ENCODE measurements around the gene IMPA2.

IMPA2 gene

GRCh38 chr18:12006488-12006840 is 25.2 kb downstream of the IMPA2 start:
- Histone ChIP-seq H3K9ac (ENCODE audit: low read length) (peak overlapping the region; percentile 75), H3K27me3 (ENCODE audit: control insufficient read depth, insufficient read depth, low read length) (no peaks in the 10 kb centered on the region), H3K4me1 (ENCODE audit: control insufficient read depth, insufficient read depth, low read length) (peaks cover 89% of the 10 kb centered on the region), H3K9me3 (ENCODE audit: control insufficient read depth, low read length) (no peaks in the 10 kb centered on the region), H3K36me3 (ENCODE audit: control insufficient read depth, insufficient read depth, low read length) (no peaks in the 10 kb centered on the region), H3K4me3 (ENCODE audit: low read length) (no peak overlapping the region)

DNA sequence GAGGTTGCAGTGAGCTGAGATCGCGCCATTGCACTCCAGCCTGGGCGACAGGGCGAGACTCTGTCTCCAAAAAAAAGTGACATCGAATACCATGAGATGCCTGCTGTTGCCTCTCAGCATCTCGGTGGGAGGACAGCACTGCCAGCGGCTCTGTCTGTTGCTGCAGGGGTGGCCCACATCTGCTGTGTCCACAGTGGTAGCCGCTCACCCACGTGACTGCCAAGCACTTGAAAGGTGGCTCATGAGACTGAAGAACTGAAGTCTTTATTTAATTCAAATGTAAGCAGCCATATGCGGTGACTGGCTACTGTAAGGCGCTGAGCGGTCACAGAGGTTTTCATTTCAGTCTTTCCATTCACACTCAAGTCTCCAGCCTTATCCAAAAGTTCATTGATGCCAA is 25.8 kb downstream of the IMPA2 start:
- Histone ChIP-seq H3K27me3 (ENCODE audit: control insufficient read depth, insufficient read depth, low read length) (no peaks in the 10 kb centered on the region), H3K4me3 (ENCODE audit: low read length) (no peak overlapping the region), H3K9me3 (ENCODE audit: control insufficient read depth, low read length) (no peaks in the 10 kb centered on the region), H3K9ac (ENCODE audit: low read length) (no peak overlapping the region), H3K36me3 (ENCODE audit: control insufficient read depth, insufficient read depth, low read length) (no peaks in the 10 kb centered on the region), H3K4me1 (ENCODE audit: control insufficient read depth, insufficient read depth, low read length) (peaks cover 89% of the 10 kb centered on the region)

DNA sequence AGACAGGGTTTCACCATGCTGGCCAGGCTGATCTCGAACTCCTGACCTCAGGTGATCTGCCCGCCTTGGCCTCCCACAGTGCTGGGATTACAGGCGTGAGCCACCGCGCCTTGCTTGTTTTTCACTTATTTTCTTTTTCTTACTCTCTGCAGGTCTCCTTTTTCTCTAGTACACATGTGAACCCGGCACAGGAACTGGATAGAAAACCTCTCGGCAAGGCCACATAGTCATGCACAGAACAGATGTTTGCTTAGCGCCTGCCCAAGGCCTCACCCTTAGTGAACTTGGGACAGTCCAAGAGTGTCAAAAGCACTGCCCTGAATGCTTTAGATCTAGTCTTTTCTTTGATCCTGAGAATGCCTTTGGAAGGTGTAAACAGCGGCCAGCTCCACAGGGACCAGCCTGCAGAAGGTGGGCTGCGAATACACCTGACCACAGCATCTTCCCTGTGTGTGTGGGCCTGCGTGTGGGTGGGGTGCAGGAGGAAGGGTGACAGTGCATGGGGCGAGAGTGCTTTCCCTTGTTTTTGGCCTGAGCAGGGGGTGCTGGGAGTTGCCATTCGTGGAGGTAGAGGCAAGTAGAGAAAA is 27.0 kb downstream of the IMPA2 start:
- Histone ChIP-seq H3K9ac (ENCODE audit: low read length) (peak overlapping the region; percentile 35), H3K36me3 (ENCODE audit: control insufficient read depth, insufficient read depth, low read length) (no peaks in the 10 kb centered on the region), H3K4me1 (ENCODE audit: control insufficient read depth, insufficient read depth, low read length) (peaks cover 91% of the 10 kb centered on the region), H3K27me3 (ENCODE audit: control insufficient read depth, insufficient read depth, low read length) (no peaks in the 10 kb centered on the region), H3K4me3 (ENCODE audit: low read length) (no peak overlapping the region), H3K9me3 (ENCODE audit: control insufficient read depth, low read length) (no peaks in the 10 kb centered on the region)

GRCh38 chr18:12008842-12009580 is 27.7 kb downstream of the IMPA2 start:
- H3K36me3 ChIP-seq (ENCODE audit: control insufficient read depth, insufficient read depth, low read length) = no peaks in the 10 kb centered on the region
- H3K9ac ChIP-seq (ENCODE audit: low read length) = peak overlapping the region; percentile 35
- H3K9me3 ChIP-seq (ENCODE audit: control insufficient read depth, low read length) = no peaks in the 10 kb centered on the region
- H3K4me1 ChIP-seq (ENCODE audit: control insufficient read depth, insufficient read depth, low read length) = peaks cover 84% of the 10 kb centered on the region
- H3K4me3 ChIP-seq (ENCODE audit: low read length) = no peak overlapping the region
- no peaks in the 10 kb centered on the region for H3K27me3 ChIP-seq (ENCODE audit: control insufficient read depth, insufficient read depth, low read length)

DNA sequence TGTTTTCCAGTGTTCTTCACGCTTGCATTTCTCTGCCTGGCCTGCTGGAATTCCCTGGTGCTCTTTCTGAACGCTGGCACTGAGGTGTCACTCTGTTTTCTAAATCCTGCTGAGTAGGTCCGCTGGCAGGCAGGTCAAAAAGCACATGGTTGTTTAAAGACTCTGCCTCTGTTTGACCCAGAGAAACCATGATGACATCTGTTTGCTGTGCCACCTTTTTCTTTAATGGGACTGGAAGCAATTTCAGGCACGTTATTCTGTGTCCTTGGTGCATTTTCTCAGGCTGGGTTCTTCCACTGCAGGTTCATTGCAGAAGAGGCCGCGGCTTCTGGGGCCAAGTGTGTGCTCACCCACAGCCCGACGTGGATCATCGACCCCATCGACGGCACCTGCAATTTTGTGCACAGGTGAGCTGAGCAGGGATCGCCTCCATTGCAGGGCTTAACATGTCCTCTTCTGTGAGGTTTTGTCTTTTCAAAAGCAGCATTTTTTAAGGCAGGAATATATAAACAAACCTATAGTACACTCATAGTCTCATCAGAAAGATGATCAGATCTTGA is 28.4 kb downstream of the IMPA2 start:
- Histone ChIP-seq H3K4me3 (ENCODE audit: low read length) (no peak overlapping the region), H3K27me3 (ENCODE audit: control insufficient read depth, insufficient read depth, low read length) (no peaks in the 10 kb centered on the region), H3K9me3 (ENCODE audit: control insufficient read depth, low read length) (no peaks in the 10 kb centered on the region), H3K4me1 (ENCODE audit: control insufficient read depth, insufficient read depth, low read length) (peaks cover 78% of the 10 kb centered on the region), H3K36me3 (ENCODE audit: control insufficient read depth, insufficient read depth, low read length) (no peaks in the 10 kb centered on the region), H3K9ac (ENCODE audit: low read length) (peak overlapping the region; percentile 35)

DNA sequence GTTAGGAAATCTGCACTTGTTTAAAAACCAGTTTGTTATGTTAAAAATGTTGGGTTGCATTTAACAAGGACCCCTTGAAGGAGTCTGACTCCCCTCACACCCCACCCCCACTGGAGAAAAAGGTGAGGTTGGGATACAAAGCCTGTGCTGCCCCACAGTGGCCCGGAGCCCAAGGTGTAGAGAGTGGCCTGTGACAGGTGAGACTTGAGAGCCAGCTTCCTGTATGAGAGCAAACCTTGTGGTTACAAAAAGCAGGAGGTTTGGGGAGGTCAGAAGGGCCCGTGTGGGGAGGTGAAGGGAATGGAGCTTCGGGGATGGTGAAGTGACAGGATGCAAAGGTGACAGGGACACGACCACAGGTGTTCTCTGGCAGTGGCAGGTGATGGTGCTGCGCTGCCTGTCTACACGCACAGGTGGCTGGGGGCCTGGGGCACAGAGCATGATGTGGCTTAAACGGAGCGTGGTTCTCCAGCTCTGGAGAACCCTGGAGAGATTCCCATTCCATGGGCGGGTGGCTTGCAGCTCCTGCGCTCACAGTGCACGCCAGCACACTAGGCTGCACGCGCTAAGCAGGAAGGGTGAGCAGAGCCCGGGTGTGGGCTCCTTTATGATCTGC is 29.0 kb downstream of the IMPA2 start:
- Histone ChIP-seq H3K27me3 (ENCODE audit: control insufficient read depth, insufficient read depth, low read length) (no peaks in the 10 kb centered on the region), H3K9me3 (ENCODE audit: control insufficient read depth, low read length) (no peaks in the 10 kb centered on the region), H3K36me3 (ENCODE audit: control insufficient read depth, insufficient read depth, low read length) (no peaks in the 10 kb centered on the region), H3K4me3 (ENCODE audit: low read length) (no peak overlapping the region), H3K9ac (ENCODE audit: low read length) (peak overlapping the region; percentile 35), H3K4me1 (ENCODE audit: control insufficient read depth, insufficient read depth, low read length) (peaks cover 78% of the 10 kb centered on the region)

DNA sequence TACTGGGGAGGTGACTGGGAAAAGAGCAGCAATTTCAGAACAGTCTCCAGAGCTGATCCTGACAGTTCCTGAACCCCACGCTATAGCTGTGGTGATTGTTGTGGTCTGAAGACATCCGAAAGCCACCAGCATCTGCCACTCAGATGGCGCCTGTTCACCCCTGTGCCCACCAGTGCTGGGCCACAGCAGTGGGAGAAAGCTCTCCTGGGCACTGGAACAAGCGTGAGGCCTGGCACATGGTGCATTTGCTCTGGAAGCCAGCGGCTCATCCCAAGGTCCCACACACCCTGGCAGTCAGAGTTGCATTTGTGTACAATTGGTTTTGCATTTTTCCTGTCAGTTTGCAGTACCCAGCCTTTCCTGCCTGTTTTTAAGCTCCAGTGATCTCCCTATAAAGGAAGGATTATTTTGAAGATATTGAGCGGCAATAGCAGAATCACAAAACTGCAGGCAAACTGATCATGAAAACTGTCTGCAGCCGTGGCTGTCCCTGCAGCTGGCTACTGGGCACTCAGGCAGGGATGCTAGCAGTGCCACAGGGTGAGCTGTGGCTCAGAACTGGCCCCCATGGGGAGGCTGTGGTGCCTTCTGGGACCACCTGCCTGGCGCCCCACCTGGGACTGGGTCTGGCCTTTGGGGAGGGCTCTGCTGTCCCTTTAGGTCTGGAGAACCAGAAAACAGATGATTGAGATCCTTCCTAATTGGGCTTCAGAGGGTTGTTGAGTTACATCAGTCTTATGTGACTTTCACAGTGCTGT is 30.1 kb downstream of the IMPA2 start:
- peak overlapping the region; percentile 58 for H3K9ac ChIP-seq (ENCODE audit: low read length)
- no peak overlapping the region for H3K4me3 ChIP-seq (ENCODE audit: low read length)
- H3K9me3 ChIP-seq (ENCODE audit: control insufficient read depth, low read length) = no peaks in the 10 kb centered on the region
- H3K4me1 ChIP-seq (ENCODE audit: control insufficient read depth, insufficient read depth, low read length) = peaks cover 78% of the 10 kb centered on the region
- H3K27me3 ChIP-seq (ENCODE audit: control insufficient read depth, insufficient read depth, low read length) = no peaks in the 10 kb centered on the region
- H3K36me3 ChIP-seq (ENCODE audit: control insufficient read depth, insufficient read depth, low read length) = no peaks in the 10 kb centered on the region

- Histone ChIP-seq H3K27me3 (ENCODE audit: control insufficient read depth, insufficient read depth, low read length) (no peaks in the 10 kb centered on the region), H3K4me3 (ENCODE audit: low read length) (no peak overlapping the region), H3K9ac (ENCODE audit: low read length) (peak overlapping the region; percentile 58), H3K4me1 (ENCODE audit: control insufficient read depth, insufficient read depth, low read length) (peaks cover 71% of the 10 kb centered on the region), H3K9me3 (ENCODE audit: control insufficient read depth, low read length) (no peaks in the 10 kb centered on the region), H3K36me3 (ENCODE audit: control insufficient read depth, insufficient read depth, low read length) (no peaks in the 10 kb centered on the region)
Observed at GRCh38 chr18:12011957-12012549, 30.7 kb downstream of the IMPA2 start.

DNA sequence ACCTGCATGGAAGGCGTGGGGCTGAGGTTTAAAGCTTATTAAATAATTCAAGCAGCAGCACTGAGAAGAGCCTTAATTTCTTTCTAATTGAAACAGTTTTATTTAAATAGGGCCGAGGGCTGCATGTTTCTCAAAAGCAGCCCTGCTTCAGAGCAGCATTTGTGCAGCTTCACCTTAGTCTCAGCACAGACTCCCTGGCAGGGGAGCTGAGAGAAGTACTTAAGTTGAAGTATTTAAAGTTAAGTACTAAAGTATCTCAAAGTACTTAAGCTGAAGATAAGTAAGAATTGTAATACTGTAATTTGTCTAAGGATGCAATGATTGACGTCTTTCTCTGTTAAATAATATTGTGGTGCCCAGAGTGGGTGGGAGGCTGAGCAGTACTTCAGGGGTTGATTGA is 31.4 kb downstream of the IMPA2 start:
- Histone ChIP-seq H3K27me3 (ENCODE audit: control insufficient read depth, insufficient read depth, low read length) (no peaks in the 10 kb centered on the region), H3K9me3 (ENCODE audit: control insufficient read depth, low read length) (no peaks in the 10 kb centered on the region), H3K9ac (ENCODE audit: low read length) (peak overlapping the region; percentile 58), H3K4me3 (ENCODE audit: low read length) (no peak overlapping the region), H3K4me1 (ENCODE audit: control insufficient read depth, insufficient read depth, low read length) (peaks cover 66% of the 10 kb centered on the region), H3K36me3 (ENCODE audit: control insufficient read depth, insufficient read depth, low read length) (no peaks in the 10 kb centered on the region)

- peaks cover 60% of the 10 kb centered on the region for H3K4me1 ChIP-seq (ENCODE audit: control insufficient read depth, insufficient read depth, low read length)
- no peaks in the 10 kb centered on the region for H3K27me3 ChIP-seq (ENCODE audit: control insufficient read depth, insufficient read depth, low read length)
- no peak overlapping the region for H3K9ac ChIP-seq (ENCODE audit: low read length)
- H3K9me3 ChIP-seq (ENCODE audit: control insufficient read depth, low read length) = no peaks in the 10 kb centered on the region
- H3K4me3 ChIP-seq (ENCODE audit: low read length) = no peak overlapping the region
- no peaks in the 10 kb centered on the region for H3K36me3 ChIP-seq (ENCODE audit: control insufficient read depth, insufficient read depth, low read length)
Observed at GRCh38 chr18:12013186-12013916, 32.0 kb downstream of the IMPA2 start.

DNA sequence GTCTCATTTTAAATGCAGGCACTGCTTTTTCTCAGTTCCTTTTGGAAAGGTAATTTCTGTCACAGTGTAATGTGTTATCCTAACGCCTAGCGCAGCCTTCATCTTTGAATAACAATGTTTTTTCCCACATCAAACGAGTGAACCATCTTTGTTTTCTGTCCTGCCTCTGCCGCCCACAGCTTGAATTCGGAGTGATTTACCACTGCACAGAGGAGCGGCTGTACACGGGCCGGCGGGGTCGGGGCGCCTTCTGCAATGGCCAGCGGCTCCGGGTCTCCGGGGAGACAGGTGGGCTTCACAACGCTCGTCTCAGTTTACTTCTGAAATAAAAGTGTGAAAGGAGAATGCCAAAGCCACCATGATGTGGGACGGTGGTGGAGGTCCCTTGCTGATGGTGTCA is 32.8 kb downstream of the IMPA2 start:
- Histone ChIP-seq H3K4me1 (ENCODE audit: control insufficient read depth, insufficient read depth, low read length) (peaks cover 52% of the 10 kb centered on the region), H3K27me3 (ENCODE audit: control insufficient read depth, insufficient read depth, low read length) (no peaks in the 10 kb centered on the region), H3K9me3 (ENCODE audit: control insufficient read depth, low read length) (no peaks in the 10 kb centered on the region), H3K36me3 (ENCODE audit: control insufficient read depth, insufficient read depth, low read length) (no peaks in the 10 kb centered on the region), H3K4me3 (ENCODE audit: low read length) (no peak overlapping the region), H3K9ac (ENCODE audit: low read length) (no peak overlapping the region)
